ENCODE data around the gene KLHL42. TPM values are rescaled to one million over a fixed set of nuclear protein-coding genes. Genes with fewer than 3 reads are reported as not detected.

KLHL42 gene
- total and polyA plus RNA-seq, 10 of the 15 experiments (the other 5 are each of a cell fraction or from before 2014, with no cell fraction given), result 2.1 to 18.2 (median 13.1) TPM

DNA sequence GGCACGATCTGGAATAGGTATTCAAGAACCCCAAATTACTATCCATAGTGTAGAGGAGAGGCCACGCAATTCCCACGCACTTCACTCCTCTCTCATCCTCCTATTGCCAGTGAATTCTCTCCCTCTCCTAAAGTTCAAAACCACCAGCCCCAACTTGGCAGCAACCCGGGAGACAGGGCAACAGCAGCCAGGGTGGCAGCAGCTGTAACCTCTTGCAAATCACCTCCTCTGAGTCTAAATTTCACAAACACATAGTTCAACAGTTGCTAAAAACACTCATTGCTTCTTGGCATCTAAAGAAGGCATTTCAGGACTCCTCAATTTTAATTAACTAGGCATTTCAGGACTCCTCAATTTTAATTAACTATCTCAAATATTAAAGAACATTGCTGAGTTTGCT is 37.7 kb downstream of the KLHL42 start:
- no peak for ATAC-seq
- CTCF ChIA-PET, result interaction anchor here (1.4 kb wide), 1 partner anchor 12 kb away, joined by 3 read pairs; no protein-coding TSS in a partner anchor
- Histone ChIP-seq H3K36me3 (ENCODE audit: control insufficient read depth in 2 of 2, insufficient read depth in 2 of 2, low read length in 1 of 2) (no peaks in the 10 kb centered on the region), H3K4me1 (ENCODE audit: control insufficient read depth, insufficient read depth, low read length) (peaks cover 14% of the 10 kb centered on the region), H3K4me3 (no peak overlapping the region), H3K9me3 (replicated peaks; ENCODE audit: control insufficient read depth, insufficient read depth, low read length) (no peaks in the 10 kb centered on the region), H3K79me2 (ENCODE audit: control insufficient read depth, insufficient read depth, low read length) (no peaks in the 10 kb centered on the region), H3K27ac (ENCODE audit: control insufficient read depth, insufficient read depth) (no peak overlapping the region), H3K9ac (ENCODE audit: control insufficient read depth, insufficient read depth, low read length) (no peak overlapping the region), H4K20me1 (ENCODE audit: control insufficient read depth, insufficient read depth) (no peaks in the 10 kb centered on the region; the same call in 1 of the 2 replicates), H2AFZ (ENCODE audit: control insufficient read depth, low read depth, low read length) (no peak overlapping the region), H3K4me2 (ENCODE audit: control insufficient read depth, insufficient read depth) (no peak overlapping the region), H3K27me3 (replicated peaks in 1 of 2; ENCODE audit: control insufficient read depth in 2 of 2, insufficient read depth in 2 of 2, low read length in 1 of 2) (0 out of 4 replicates have a peak, but pooled peaks cover 0 to 2% of the 10 kb centered on the region in 2 experiments)
- intact Hi-C loops (cut with micrococcal nuclease; ENCODE audit: unreplicated experiment) (no loop called here), in situ Hi-C loops (cut with MboI) (no loop called here)
- TF ChIP-seq POLR2AphosphoS5 (IDR thresholded peaks at IDR 0.05; ENCODE audit: low read length) (no peak), SMC3 (IDR thresholded peaks at IDR 0.05; ENCODE audit: borderline replicate concordance, low read length) (no peak), JUND (IDR thresholded peaks at IDR 0.05; ENCODE audit: low read depth, low read length) (no peak), ZNF274 (IDR thresholded peaks at IDR 0.05; ENCODE audit: insufficient read depth, insufficient read length) (no peak), KLF5 (IDR thresholded peaks at IDR 0.05; ENCODE audit: partially characterized antibody) (no peak), POLR2A (IDR thresholded peaks at IDR 0.05; ENCODE audit: low read depth, low read length) (no peak)
- TF ChIP-seq, protein P1, sequence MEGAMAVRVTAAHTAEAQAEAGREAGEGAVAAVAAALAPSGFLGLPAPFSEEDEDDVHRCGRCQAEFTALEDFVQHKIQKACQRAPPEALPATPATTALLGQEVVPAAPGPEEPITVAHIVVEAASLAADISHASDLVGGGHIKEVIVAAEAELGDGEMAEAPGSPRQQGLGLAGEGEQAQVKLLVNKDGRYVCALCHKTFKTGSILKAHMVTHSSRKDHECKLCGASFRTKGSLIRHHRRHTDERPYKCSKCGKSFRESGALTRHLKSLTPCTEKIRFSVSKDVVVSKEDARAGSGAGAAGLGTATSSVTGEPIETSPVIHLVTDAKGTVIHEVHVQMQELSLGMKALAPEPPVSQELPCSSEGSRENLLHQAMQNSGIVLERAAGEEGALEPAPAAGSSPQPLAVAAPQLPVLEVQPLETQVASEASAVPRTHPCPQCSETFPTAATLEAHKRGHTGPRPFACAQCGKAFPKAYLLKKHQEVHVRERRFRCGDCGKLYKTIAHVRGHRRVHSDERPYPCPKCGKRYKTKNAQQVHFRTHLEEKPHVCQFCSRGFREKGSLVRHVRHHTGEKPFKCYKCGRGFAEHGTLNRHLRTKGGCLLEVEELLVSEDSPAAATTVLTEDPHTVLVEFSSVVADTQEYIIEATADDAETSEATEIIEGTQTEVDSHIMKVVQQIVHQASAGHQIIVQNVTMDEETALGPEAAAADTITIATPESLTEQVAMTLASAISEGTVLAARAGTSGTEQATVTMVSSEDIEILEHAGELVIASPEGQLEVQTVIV (IDR thresholded peaks at IDR 0.05; ENCODE audit: borderline replicate concordance, partially characterized antibody), result no peak
- RAD21 ChIA-PET (ENCODE audit: unreplicated experiment), result no interaction called here
- no TSS peak for BruUV-seq (replicated peaks)
- WGBS (ENCODE audit: insufficient coverage, insufficient replicate concordance, low lambda C conversion rate, missing lambda C conversion rate), result 77% methylated on average over 4 of the region's 4 CpGs
- DNase-seq (ENCODE audit: low read depth, low spot score), result no peak
- POLR2A ChIA-PET, result no interaction called here
- SMC1A ChIA-PET (ENCODE audit: uncharacterized antibody, unreplicated experiment), result no interaction called here
- no peak for FAIRE-seq
